ENCODE measurements around the gene GOLGA5.
A peak's percentile ranks its signal among the peaks of the same experiment; 100 is the strongest.
"Not testable (repeated sequence)": the region's sequence is repeated elsewhere in the genome, so short reads cannot be mapped to it uniquely, and the experiment has no call there.

The GOLGA5 gene

GRCh38 chr14:92832137-92832700 is 38.1 kb downstream of the GOLGA5 start:
- no peak for DNase-seq

GRCh38 chr14:92841930-92842329 is 47.8 kb downstream of the GOLGA5 start:
- DNase-seq, result no peak

- DNase-seq, result peak in 1 of 2 donors; percentile 25
Measured at GRCh38 chr14:92844204-92844603, 50.1 kb downstream of the GOLGA5 start.

- DNase-seq, result no peak
Measured at GRCh38 chr14:92846162-92846897, 52.2 kb downstream of the GOLGA5 start.

GRCh38 chr14:92847278-92847677 is 53.2 kb downstream of the GOLGA5 start:
- DNase-seq, result no peak

- DNase-seq, result no peak
Measured at GRCh38 chr14:92847749-92848148, 53.6 kb downstream of the GOLGA5 start.

GRCh38 chr14:92848887-92849286 is 54.8 kb downstream of the GOLGA5 start:
- no peak for DNase-seq

- no peak for DNase-seq
Measured at GRCh38 chr14:92850492-92850891, 56.4 kb downstream of the GOLGA5 start.

GRCh38 chr14:92853136-92853535 is 59.0 kb downstream of the GOLGA5 start:
- not testable (repeated sequence) for DNase-seq

- DNase-seq, result no peak
Measured at GRCh38 chr14:92860049-92860840, 66.1 kb downstream of the GOLGA5 start.

GRCh38 chr14:92861856-92862745 is 68.0 kb downstream of the GOLGA5 start:
- no peak for DNase-seq

GRCh38 chr14:92863286-92864080 is 69.4 kb downstream of the GOLGA5 start:
- no peak for DNase-seq

GRCh38 chr14:92865674-92866073 is 71.6 kb downstream of the GOLGA5 start:
- DNase-seq, result no peak

- no peak for DNase-seq
Measured at GRCh38 chr14:92866181-92866752, 72.2 kb downstream of the GOLGA5 start.

- no peak for DNase-seq
Measured at GRCh38 chr14:92866901-92867865, 73.1 kb downstream of the GOLGA5 start.

- DNase-seq, result no peak
Measured at GRCh38 chr14:92874962-92875661, 81.0 kb downstream of the GOLGA5 start.

GRCh38 chr14:92877757-92878431 is 83.8 kb downstream of the GOLGA5 start:
- no peak for DNase-seq

GRCh38 chr14:92880351-92880750 is 86.2 kb downstream of the GOLGA5 start:
- no peak for DNase-seq

- DNase-seq, result no peak
Measured at GRCh38 chr14:92880851-92881250, 86.7 kb downstream of the GOLGA5 start.

All from stimulated activated CD4-positive, alpha-beta T cell treated with anti-CD3 and anti-CD28 coated beads, Interleukin-2, amount 100 ng/mL, for 48 hours (primary cell).